ENCODE data around the gene RPS8. TPM values are rescaled to one million over a fixed set of nuclear protein-coding genes. Genes with fewer than 3 reads are reported as not detected.
A peak's percentile ranks its signal among the peaks of the same experiment; 100 is the strongest.
"Not testable (repeated sequence)": the region's sequence is repeated elsewhere in the genome, so short reads cannot be mapped to it uniquely, and the experiment has no call there.

Gene RPS8
- total RNA-seq, 6 donors from 2014 or later = 507 to 1,439 (median 1,183) TPM

DNA sequence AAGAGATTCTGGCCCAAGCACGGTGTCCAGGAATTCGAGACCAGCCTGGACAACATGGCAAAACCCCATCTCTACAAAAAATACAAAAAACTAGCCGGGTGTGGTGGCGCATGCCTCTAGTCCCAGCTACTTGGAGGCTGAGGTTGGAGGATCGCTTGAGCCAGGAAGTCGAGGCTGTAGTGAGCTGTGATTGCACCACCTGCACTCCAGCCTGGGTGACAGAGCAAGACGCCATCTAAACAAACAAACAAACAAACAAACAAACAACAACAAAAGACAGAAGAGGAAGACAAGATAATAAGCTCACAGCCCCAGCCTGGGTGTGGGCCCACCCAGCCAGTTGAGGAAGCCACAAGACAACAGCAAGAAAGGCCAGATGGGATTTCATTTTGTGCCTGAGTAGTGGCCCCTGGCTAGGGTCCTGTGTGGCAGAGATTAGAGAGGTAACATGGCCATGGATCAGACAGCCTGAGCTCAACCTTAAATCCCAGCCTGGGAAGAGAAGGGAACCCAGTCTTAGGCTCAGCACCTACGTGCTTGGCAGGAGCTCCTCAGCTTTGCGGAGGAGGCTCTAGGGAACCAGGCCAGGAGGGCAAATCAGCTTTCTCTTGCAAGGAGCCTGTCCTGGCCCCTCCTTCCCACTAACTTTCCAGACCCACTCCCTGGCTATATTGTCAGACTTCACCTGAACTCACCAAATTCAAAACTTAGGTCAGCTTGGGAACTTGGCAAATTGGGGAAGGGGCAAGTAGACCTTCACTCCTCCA is 17.6 kb downstream of the RPS8 start:
- H3K36me3 ChIP-seq = no peaks in the 10 kb centered on the region
- H3K4me3 ChIP-seq = no peak overlapping the region
- no peaks in the 10 kb centered on the region for H3K9me3 ChIP-seq
- H3K27me3 ChIP-seq = no peaks in the 10 kb centered on the region
- peak overlapping the region in 3 of 4 donors; percentile 17 to 67 (median 53) for H3K27ac ChIP-seq
- H3K4me1 ChIP-seq = no peaks in the 10 kb centered on the region
- TF ChIP-seq POLR2AphosphoS5 (IDR thresholded peaks at IDR 0.05) (no peak), EP300 (IDR thresholded peaks at IDR 0.05) (no peak), POLR2A (IDR thresholded peaks at IDR 0.05) (no peak)
- TF ChIP-seq, protein P1, sequence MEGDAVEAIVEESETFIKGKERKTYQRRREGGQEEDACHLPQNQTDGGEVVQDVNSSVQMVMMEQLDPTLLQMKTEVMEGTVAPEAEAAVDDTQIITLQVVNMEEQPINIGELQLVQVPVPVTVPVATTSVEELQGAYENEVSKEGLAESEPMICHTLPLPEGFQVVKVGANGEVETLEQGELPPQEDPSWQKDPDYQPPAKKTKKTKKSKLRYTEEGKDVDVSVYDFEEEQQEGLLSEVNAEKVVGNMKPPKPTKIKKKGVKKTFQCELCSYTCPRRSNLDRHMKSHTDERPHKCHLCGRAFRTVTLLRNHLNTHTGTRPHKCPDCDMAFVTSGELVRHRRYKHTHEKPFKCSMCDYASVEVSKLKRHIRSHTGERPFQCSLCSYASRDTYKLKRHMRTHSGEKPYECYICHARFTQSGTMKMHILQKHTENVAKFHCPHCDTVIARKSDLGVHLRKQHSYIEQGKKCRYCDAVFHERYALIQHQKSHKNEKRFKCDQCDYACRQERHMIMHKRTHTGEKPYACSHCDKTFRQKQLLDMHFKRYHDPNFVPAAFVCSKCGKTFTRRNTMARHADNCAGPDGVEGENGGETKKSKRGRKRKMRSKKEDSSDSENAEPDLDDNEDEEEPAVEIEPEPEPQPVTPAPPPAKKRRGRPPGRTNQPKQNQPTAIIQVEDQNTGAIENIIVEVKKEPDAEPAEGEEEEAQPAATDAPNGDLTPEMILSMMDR (IDR thresholded peaks at IDR 0.05) = no peak
- DNase-seq (peak in 1 of 2 donors; percentile 21), ATAC-seq (ENCODE audit: low FRiP score in 2 of 2) (peak in 1 of 2 donors; percentile 11)
- WGBS, 2 donors = 84 to 85% methylated on average over 9 of the region's 9 CpGs

DNA sequence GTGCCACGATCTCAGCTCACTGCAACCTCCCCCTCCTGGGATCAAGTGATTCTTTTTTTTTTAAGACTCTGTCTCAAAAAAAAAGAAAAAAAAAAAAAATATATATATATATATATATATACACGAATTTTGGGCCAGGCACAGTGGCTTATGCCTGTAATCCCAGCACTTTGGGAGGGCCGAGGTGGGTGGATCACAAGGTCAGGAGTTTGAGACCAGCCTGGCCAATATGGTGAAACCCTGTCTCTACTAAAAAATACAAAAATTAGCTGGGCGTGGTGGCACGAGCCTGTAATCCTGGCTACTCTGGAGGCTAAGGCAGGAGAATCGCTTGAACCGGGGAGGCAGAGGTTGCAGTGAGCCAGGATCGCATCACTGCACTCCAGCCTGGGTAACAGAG is 22.5 kb downstream of the RPS8 start:
- 87 to 89% methylated on average over 8 of the region's 8 CpGs for WGBS, 2 donors
- H3K27ac ChIP-seq = peak overlapping the region in 1 of 4 donors; percentile 36
- DNase-seq; ATAC-seq (ENCODE audit: low FRiP score in 2 of 2); H3K27me3 ChIP-seq; H3K9me3 ChIP-seq; H3K36me3 ChIP-seq; H3K4me3 ChIP-seq: not testable (repeated sequence)
- H3K4me1 ChIP-seq = peaks cover 18 to 31% (median 19%) of the 10 kb centered on the region in 4 donors

DNA sequence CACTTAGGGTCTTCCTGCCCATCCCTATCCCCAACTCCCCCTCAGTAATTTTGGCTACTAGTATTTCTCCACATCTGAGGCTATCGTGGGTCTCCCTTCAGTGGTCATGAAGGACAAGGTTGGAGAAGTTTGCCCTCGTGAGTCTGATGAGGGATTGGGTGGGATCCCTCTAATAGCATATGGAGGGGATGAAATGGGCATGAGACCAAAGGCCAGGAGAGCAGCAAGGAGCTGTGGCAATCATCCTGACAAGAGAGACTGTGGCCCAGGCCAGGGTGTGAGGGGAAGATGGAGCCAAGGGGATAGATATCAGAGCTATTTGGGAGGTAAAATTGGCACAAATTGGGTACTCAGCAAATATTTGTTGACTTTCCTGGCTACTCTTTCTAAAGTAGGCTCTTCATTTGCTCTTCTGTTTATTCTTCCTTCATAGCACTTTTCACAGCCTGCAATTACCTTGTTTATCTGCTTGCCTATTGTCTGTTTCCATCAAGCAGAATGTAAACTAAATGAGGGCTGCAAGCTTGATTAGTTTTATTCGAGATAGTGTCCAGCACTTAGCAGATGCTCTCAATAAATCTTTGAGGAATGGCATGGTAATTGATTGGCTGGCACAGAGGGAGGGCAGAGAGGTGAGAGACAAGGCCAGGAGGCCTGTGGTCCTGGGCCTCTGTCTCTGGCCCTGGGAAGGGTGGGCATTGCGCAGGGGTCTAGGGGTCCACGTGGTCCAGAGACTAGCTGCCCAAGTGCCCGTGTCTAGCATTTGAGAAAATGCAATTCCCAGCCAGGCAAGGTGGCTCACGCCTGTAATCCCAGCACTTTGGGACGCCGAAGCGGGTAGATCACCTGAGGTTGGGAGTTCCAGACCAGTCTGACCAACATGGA is 23.4 kb downstream of the RPS8 start:
- TF ChIP-seq, protein P1 (IDR thresholded peaks at IDR 0.05) = no peak
- DNase-seq = no peak
- H3K4me3 ChIP-seq = no peak overlapping the region
- no peaks in the 10 kb centered on the region for H3K9me3 ChIP-seq
- H3K27ac ChIP-seq = peak overlapping the region; percentile 91 to 99 (median 94)
- H3K27me3 ChIP-seq = no peaks in the 10 kb centered on the region
- H3K36me3 ChIP-seq = peaks cover 7 to 16% (median 12%) of the 10 kb centered on the region in 4 donors
- H3K4me1 ChIP-seq = peaks cover 27 to 39% (median 28%) of the 10 kb centered on the region in 4 donors
- no peak for ATAC-seq (ENCODE audit: low FRiP score in 2 of 2)
- WGBS, 2 donors = 86 to 89% methylated on average over 10 of the region's 10 CpGs

DNA sequence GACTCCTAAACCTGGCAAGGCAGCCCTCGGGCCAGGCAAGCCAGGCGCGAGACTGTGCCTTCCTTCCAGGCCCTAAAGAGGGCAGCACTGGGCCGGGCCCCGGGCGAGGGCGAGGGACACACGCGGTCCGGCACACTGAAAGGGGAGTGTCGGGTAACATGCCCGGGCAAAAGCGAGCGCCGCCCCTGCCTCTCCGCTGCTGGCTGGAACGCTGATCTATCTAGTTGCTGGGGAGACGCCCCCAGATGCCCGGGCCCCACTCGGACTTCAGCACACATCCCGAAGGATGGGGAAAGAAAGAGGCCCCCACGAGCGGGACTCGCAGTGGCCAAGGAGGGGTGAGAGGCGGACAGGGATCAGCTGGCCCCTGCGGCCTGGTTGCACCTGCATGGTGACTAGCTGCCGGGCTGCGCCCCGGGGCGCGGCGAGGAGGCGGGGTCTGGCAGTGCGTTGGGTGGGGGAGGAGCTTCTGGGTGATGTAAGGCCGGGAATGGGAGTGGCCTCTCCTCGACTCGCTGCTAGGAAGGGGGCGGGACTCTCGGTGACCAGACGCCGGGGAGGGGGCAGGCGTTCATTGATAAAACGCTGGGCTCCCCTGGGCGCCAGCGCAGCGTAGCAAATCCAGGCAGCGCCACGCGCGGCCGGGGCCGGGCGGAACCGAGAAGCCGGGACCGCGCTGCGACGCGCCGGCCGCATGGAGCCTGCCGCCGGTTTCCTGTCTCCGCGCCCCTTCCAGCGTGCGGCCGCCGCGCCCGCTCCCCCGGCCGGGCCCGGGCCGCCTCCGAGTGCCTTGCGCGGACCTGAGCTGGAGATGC is 24.6 kb downstream of the RPS8 start, which contains the start of gene PLK3:
Gene PLK3 (plus strand): TSS at position 608 of the 815 bp plus-strand sequence. CDS start 87 bp downstream, at position 695.
- peak; percentile 89 to 98 for TF ChIP-seq POLR2AphosphoS5 (IDR thresholded peaks at IDR 0.05)
- peak in 3 of 4 donors; percentile 92 to 98 (median 97) for TF ChIP-seq POLR2A (IDR thresholded peaks at IDR 0.05)
- TF ChIP-seq, protein P1 (IDR thresholded peaks at IDR 0.05) = peak; percentile 94 to 96 (median 95)
- TF ChIP-seq EP300 (IDR thresholded peaks at IDR 0.05) = peak in 1 of 4 donors; percentile 40
- H3K36me3 ChIP-seq = peaks cover 14 to 28% (median 25%) of the 10 kb centered on the region in 4 donors
- no peaks in the 10 kb centered on the region for H3K27me3 ChIP-seq
- peak within 1 kb of the TSS; percentile 90 to 97 (median 94) for H3K4me3 ChIP-seq
- H3K4me1 ChIP-seq = peaks cover 28 to 49% (median 37%) of the 10 kb centered on the region in 4 donors
- DNase-seq (peak; percentile 98 to 99), ATAC-seq (ENCODE audit: low FRiP score in 2 of 2) (peak; percentile 96 to 99)
- no peaks in the 10 kb centered on the region for H3K9me3 ChIP-seq
- peak within 1 kb of the TSS; percentile 91 to 99 (median 94) for H3K27ac ChIP-seq
- WGBS, 2 donors = 1% methylated on average over 24 to 51 of the region's 79 CpGs
